ENCODE data around the gene SDCBP2. TPM values are rescaled to one million over a fixed set of nuclear protein-coding genes. Genes with fewer than 3 reads are reported as not detected.

The SDCBP2 gene
- total RNA-seq, 2 donors from 2014 or later: 2.9 to 3.9 TPM

DNA sequence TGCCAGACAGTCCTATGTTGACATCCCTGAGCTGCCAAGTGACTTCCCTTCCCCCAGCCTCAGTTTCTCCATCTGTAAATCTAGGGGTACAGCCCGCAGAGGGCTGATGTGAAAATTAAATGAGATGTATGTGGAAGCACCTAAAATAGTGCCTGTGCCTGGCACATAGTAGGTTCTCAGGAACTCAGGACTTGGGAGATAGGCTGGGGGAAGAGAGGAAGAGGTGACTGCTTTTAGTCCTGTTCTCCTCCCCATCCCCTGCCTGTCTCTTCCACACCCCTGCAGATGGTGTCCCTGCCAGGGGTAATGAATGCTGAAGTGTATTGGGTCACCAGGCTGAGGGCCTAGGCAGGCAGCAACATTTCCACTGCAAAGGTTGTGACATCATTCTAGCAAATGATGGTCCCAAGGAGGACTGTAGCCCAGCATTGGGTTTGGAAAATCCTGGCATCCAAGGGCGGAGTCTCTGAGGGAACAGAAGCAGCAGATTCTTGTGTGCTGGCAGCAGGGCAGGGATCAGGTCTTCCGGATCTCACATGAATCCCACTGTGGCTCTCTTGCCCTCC lies 61.0 kb downstream of the SDCBP2 start:
- H3K27me3 ChIP-seq: no peaks in the 10 kb centered on the region
- H3K27ac ChIP-seq: no peak overlapping the region
- H3K4me1 ChIP-seq: peaks cover 0 to 24% of the 10 kb centered on the region in 2 donors
- no peaks in the 10 kb centered on the region for H3K36me3 ChIP-seq
- no peaks in the 10 kb centered on the region for H3K9me3 ChIP-seq
- H3K4me3 ChIP-seq: no peak overlapping the region
- TF ChIP-seq, protein P1, sequence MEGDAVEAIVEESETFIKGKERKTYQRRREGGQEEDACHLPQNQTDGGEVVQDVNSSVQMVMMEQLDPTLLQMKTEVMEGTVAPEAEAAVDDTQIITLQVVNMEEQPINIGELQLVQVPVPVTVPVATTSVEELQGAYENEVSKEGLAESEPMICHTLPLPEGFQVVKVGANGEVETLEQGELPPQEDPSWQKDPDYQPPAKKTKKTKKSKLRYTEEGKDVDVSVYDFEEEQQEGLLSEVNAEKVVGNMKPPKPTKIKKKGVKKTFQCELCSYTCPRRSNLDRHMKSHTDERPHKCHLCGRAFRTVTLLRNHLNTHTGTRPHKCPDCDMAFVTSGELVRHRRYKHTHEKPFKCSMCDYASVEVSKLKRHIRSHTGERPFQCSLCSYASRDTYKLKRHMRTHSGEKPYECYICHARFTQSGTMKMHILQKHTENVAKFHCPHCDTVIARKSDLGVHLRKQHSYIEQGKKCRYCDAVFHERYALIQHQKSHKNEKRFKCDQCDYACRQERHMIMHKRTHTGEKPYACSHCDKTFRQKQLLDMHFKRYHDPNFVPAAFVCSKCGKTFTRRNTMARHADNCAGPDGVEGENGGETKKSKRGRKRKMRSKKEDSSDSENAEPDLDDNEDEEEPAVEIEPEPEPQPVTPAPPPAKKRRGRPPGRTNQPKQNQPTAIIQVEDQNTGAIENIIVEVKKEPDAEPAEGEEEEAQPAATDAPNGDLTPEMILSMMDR (IDR thresholded peaks at IDR 0.05): no peak
- DNase-seq (ENCODE audit: low spot score): no peak

DNA sequence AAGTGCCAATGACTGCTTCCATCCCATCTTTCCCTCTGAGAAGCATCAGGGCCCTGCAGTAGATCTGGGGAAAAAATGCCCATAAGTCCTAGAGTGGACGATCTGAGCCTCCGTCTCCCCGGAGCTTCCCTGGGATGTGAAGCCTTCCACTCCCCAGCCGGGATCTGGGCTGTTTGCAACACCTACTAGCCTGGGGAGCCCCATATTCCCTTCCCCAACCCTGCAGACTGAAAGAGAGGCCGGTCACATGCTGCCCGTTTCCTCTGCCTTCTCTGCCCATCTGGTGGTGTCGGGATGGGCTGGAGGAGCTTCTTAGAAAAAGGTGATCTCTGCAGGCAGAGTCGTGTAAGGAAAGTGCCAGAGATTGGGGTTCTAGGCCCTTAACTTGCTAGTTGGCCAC lies 61.8 kb downstream of the SDCBP2 start:
- no peak for DNase-seq (ENCODE audit: low spot score)
- peaks cover 0 to 24% of the 10 kb centered on the region in 2 donors for H3K4me1 ChIP-seq
- H3K36me3 ChIP-seq: no peaks in the 10 kb centered on the region
- TF ChIP-seq, protein P1 (IDR thresholded peaks at IDR 0.05): no peak
- H3K9me3 ChIP-seq: no peaks in the 10 kb centered on the region
- H3K27me3 ChIP-seq: no peaks in the 10 kb centered on the region
- peak overlapping the region in 1 of 2 donors; percentile 77 for H3K4me3 ChIP-seq
- peak overlapping the region; percentile 64 to 73 for H3K27ac ChIP-seq

DNA sequence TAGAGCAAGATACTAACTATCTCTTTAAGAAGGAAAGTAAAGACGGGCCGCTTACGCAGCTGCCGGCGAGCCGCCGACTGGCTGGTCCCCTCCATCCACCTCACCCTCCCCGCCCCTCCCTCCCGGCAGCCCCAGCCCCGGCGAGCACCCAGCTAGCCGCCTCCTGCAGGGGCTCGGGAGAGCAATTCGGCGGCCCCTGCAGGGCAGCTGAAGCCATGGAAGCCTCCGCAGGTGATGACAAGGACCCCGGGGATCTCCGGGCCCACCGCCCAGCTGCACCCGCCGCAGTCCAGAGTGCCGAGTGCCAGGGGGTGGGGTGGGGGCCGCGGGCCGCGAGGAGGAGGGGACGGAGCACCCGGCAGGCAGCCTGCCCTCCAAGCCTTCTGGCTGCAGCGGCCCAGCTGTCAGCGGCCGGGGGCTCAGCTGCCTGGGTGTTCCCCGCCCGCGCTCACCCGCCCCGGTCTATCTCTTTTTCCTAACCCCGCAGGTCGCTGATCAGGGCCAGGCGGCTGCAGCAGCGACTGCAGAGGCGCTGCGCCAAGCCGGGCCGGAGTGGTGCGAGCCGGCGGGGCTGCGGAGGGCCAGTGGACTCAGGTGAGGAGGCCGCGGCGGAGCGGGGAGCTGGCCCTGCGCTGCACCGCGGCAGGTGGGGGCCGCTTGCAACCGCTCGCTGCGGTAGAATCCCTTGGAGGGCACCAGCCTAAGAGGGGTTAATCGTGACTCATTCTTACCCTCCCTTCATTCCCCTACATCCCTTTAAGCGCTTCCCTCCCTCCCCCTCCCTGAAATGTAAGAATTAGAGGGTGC lies 62.6 kb downstream of the SDCBP2 start, which contains the start of gene SNPH:
Gene SNPH, plus strand, starts transcription at position 128 of the 807 bp plus-strand sequence. CDS start 29,946 bp downstream, outside the sequence.
- Histone ChIP-seq H3K4me1 (peaks cover 0 to 24% of the 10 kb centered on the region in 2 donors), H3K9me3 (no peaks in the 10 kb centered on the region), H3K36me3 (no peaks in the 10 kb centered on the region), H3K4me3 (peak within 1 kb of the TSS; percentile 77 to 79), H3K27ac (peak within 1 kb of the TSS; percentile 64 to 73), H3K27me3 (no peaks in the 10 kb centered on the region)
- peak; percentile 77 for DNase-seq (ENCODE audit: low spot score)
- TF ChIP-seq, protein P1 (IDR thresholded peaks at IDR 0.05): peak in 1 of 2 donors; percentile 12

DNA sequence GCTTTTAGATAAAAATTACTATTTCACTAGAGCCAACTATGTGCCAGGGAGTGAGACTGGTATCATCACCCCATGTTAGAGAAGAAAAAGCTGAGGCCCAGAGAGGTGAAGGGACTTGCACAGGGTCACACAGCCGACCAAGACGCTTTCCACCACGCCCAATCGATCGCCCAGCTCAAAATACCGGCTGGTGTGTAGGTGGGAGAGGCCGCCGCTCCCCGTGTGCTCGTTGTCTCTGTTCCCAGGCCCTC lies 63.1 kb downstream of the SDCBP2 start:
- Histone ChIP-seq H3K9me3 (no peaks in the 10 kb centered on the region), H3K36me3 (no peaks in the 10 kb centered on the region), H3K27me3 (no peaks in the 10 kb centered on the region), H3K4me3 (peak overlapping the region; percentile 77 to 79), H3K4me1 (peaks cover 0 to 24% of the 10 kb centered on the region in 2 donors), H3K27ac (peak overlapping the region; percentile 64 to 73)
- TF ChIP-seq, protein P1 (IDR thresholded peaks at IDR 0.05): no peak
- no peak for DNase-seq (ENCODE audit: low spot score)

GRCh38 chr20:1265226-1265915 lies 63.6 kb downstream of the SDCBP2 start:
- Histone ChIP-seq H3K27ac (peak overlapping the region; percentile 64 to 73), H3K9me3 (no peaks in the 10 kb centered on the region), H3K4me1 (peaks cover 0 to 24% of the 10 kb centered on the region in 2 donors), H3K27me3 (no peaks in the 10 kb centered on the region), H3K36me3 (no peaks in the 10 kb centered on the region), H3K4me3 (peak overlapping the region; percentile 77 to 79)
- no peak for DNase-seq (ENCODE audit: low spot score)
- TF ChIP-seq, protein P1 (IDR thresholded peaks at IDR 0.05): no peak

Data from right atrium auricular region (tissue), 2 donors.